GM21515 (cell line): ENCODE data around the gene POU4F3.

ENCODE experiments used
- ATAC-seq: cut with Tn5 transposase; IDR thresholded peaks from one replicate; pipeline ENCODE4 v1.9.1; 2021; ENCODE audit not compliant: unreplicated experiment

Gene POU4F3

GRCh38 chr5:146339715-146340259 is 1.1 kb downstream of the POU4F3 start:
- no peak for ATAC-seq

GRCh38 chr5:146340260-146341081 is 1.8 kb downstream of the POU4F3 start:
- ATAC-seq, result no peak

GRCh38 chr5:146341854-146342253 is 3.2 kb downstream of the POU4F3 start:
- ATAC-seq, result no peak

GRCh38 chr5:146342519-146342881 is 3.9 kb downstream of the POU4F3 start:
- no peak for ATAC-seq

GRCh38 chr5:146342882-146343865 is 4.5 kb downstream of the POU4F3 start:
- no peak for ATAC-seq

- no peak for ATAC-seq
These were observed 5.8 kb downstream of the POU4F3 start for GRCh38 chr5:146344155-146345118.

GRCh38 chr5:146345240-146345577 is 6.6 kb downstream of the POU4F3 start:
- no peak for ATAC-seq

GRCh38 chr5:146345578-146346366 is 7.1 kb downstream of the POU4F3 start:
- no peak for ATAC-seq

- no peak for ATAC-seq
These were observed 18.5 kb downstream of the POU4F3 start for GRCh38 chr5:146357126-146357525.

- no peak for ATAC-seq
These were observed 21.2 kb downstream of the POU4F3 start for GRCh38 chr5:146359836-146360235.

GRCh38 chr5:146363161-146363874 is 24.7 kb downstream of the POU4F3 start:
- ATAC-seq, result no peak

- no peak for ATAC-seq
These were observed 27.0 kb downstream of the POU4F3 start for GRCh38 chr5:146365618-146366017.

- ATAC-seq, result no peak
These were observed 28.3 kb downstream of the POU4F3 start for GRCh38 chr5:146366904-146367303.

- no peak for ATAC-seq
These were observed 29.5 kb downstream of the POU4F3 start for GRCh38 chr5:146368137-146368536.

- no peak for ATAC-seq
These were observed 31.1 kb downstream of the POU4F3 start for GRCh38 chr5:146369691-146370090.

GRCh38 chr5:146376821-146377220 is 38.2 kb downstream of the POU4F3 start:
- ATAC-seq, result no peak

- no peak for ATAC-seq
These were observed 40.3 kb downstream of the POU4F3 start for GRCh38 chr5:146378986-146379385.

- ATAC-seq, result no peak
These were observed 42.1 kb downstream of the POU4F3 start for GRCh38 chr5:146380714-146381113.

GRCh38 chr5:146388386-146388785 is 49.7 kb downstream of the POU4F3 start:
- no peak for ATAC-seq
